ENCODE results near the gene SRA1. TPM values are rescaled to one million over a fixed set of nuclear protein-coding genes. Genes with fewer than 3 reads are reported as not detected.
"Not testable (repeated sequence)": the region's sequence is repeated elsewhere in the genome, so short reads cannot be mapped to it uniquely, and the experiment has no call there.

Gene SRA1
- total RNA-seq (10 to 100 TPM; 25.9 to 32.7 (median 28.2) TPM), polyA plus RNA-seq (31.1 TPM)
- long read RNA-seq, donor 1, transcript SRA1-201 (5 exons, 2,107 nt), result major isoform, 54 of 65 reads
- long read RNA-seq, donor 1, transcript SRA1-205 (4 exons, 1,466 nt), result minor isoform, 9 of 65 reads
- long read RNA-seq, donor 1, partial matches to known transcripts, result 0 of 65 reads
- long read RNA-seq, donor 1, other reads (novel, unspliced or antisense), result 2 of 65 reads
- long read RNA-seq, donor 2, transcript SRA1-201 (5 exons, 2,107 nt), result major isoform, 39 of 50 reads
- long read RNA-seq, donor 2, transcript SRA1-205 (4 exons, 1,466 nt), result minor isoform, 6 of 50 reads
- long read RNA-seq, donor 2, partial matches to known transcripts, result 1 of 50 reads
- long read RNA-seq, donor 2, other reads (novel, unspliced or antisense), result 4 of 50 reads
- long read RNA-seq, donor 3, transcript SRA1-201 (5 exons, 2,107 nt), result major isoform, 60 of 90 reads
- long read RNA-seq, donor 3, transcript SRA1-205 (4 exons, 1,466 nt), result minor isoform, 27 of 90 reads
- long read RNA-seq, donor 3, partial matches to known transcripts, result 0 of 90 reads
- long read RNA-seq, donor 3, other reads (novel, unspliced or antisense), result 3 of 90 reads
- long read RNA-seq, donor 4, transcript SRA1-201 (5 exons, 2,107 nt), result major isoform, 25 of 27 reads
- long read RNA-seq, donor 4, partial matches to known transcripts, result 0 of 27 reads
- long read RNA-seq, donor 4, other reads (novel, unspliced or antisense), result 2 of 27 reads

DNA sequence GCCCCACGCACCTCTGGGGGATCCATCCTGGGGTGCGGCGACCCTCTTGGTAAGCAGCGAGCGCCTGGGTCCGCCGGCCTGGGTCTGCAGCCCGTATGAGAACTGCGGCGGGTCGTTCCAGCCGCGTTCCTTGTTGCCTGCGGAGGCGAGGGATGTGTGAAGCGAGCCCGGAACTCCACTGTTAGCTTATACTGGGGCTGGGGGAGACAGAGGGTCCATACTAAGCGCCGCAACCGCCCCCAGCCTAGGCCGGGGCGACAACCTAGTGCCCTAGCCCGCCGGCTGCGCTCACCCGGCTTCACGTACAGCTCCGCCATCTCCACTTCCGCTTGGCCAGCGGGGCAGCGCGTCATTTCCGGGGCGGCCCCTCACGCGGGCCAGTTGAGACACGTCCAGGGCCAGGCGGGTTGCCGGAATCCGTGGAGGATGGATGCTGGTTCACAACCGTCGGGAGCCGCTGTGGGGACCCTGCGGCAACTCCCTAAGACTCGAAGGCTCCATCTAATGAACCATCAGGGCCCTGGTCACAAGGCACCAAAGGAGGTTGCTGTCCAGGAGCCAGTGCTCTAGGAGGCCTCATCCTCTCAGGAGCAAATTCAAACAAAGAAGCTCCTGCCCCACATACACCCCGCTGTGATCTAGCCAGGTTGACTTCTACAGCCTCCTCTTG, at the start of gene SRA1:
Gene SRA1 (minus strand): TSS at position 338 of the 670 bp plus-strand sequence. CDS start 21 bp downstream, at position 317.
- WGBS, result under 1% methylated on average over 46 of the region's 46 CpGs
- DNase-seq, result peak; percentile 93 to 97 (median 97)
- intact Hi-C loops (cut with DNase I), result loop anchor here in 2 of 4 donors (5.0 kb wide), 2 partner anchors 80 to 85 kb away; partner anchors contain the start of gene TMCO6 (in 1 of the 2)

DNA sequence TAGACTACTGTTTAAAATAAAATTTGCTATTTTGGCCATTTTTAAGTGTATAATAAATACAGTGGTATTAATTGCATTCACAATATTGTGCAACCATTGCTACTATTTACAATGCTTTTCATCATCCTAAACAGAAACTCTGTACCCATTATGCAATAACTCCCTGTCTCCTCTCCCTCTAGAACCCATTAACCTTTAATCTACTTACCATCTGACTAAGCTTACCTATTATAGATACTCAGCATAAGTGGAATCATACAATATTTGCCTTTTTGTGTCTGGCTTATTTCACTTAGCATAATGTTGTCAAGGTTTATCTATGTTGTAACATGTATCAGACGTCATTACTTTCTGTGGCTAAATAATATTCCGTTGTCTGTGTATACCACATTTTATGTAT, 49.8 kb upstream of the SRA1 start:
- Histone ChIP-seq H3K4me3 (ENCODE audit: low read length) (no peak overlapping the region), H3K27me3 (ENCODE audit: control insufficient read depth, insufficient read depth) (no peaks in the 10 kb centered on the region), H3K27ac (ENCODE audit: low read length) (no peak overlapping the region), H3K9me3 (ENCODE audit: control insufficient read depth, low read length) (no peaks in the 10 kb centered on the region), H3K4me1 (ENCODE audit: control insufficient read depth, insufficient read depth, low read length) (no peaks in the 10 kb centered on the region)
- 73% methylated on average over 2 of the region's 2 CpGs for WGBS
- no peak for ATAC-seq
- intact Hi-C loops (cut with DNase I), result no loop called here
- DNase-seq, result no peak

More for the DNA sequence above, at the start of gene SRA1:
- Histone ChIP-seq H3K27ac (ENCODE audit: low read length) (peak within 1 kb of the TSS; percentile 92), H3K27me3 (ENCODE audit: control insufficient read depth, insufficient read depth) (no peaks in the 10 kb centered on the region), H3K4me1 (ENCODE audit: control insufficient read depth, insufficient read depth, low read length) (peaks cover 8% of the 10 kb centered on the region), H3K4me3 (ENCODE audit: low read length) (peak within 1 kb of the TSS; percentile 83), H3K9me3 (ENCODE audit: control insufficient read depth, low read length) (no peaks in the 10 kb centered on the region)
- peak; percentile 96 for ATAC-seq

DNA sequence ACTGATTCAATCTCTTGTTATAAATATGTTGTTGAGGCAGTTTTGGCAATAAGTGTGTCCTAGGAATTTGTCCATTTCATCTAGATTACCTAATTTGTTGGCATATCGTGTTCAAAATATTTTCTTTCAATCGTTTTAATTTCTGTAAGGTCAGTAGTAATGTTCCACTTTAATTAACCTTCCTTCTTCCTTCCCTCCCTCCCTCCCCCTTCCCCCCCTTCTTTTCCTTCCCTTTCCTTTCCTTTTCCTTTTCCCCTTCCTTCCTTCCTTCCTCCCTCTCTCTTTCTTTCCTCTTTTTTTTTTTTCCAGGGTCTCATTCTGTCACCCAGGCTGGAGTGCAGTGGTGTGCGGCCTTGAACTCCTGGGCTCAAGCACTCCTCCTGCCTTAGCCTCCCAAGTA, 48.6 kb upstream of the SRA1 start:
- intact Hi-C loops (cut with DNase I), result no loop called here
- Histone ChIP-seq H3K4me1 (ENCODE audit: control insufficient read depth, insufficient read depth, low read length) (no peaks in the 10 kb centered on the region), H3K27me3 (ENCODE audit: control insufficient read depth, insufficient read depth) (no peaks in the 10 kb centered on the region), H3K27ac (ENCODE audit: low read length) (no peak overlapping the region), H3K4me3 (ENCODE audit: low read length) (no peak overlapping the region), H3K9me3 (ENCODE audit: control insufficient read depth, low read length) (no peaks in the 10 kb centered on the region)
- DNase-seq (no peak), ATAC-seq (no peak)
- 77% methylated on average over 3 of the region's 3 CpGs for WGBS

DNA sequence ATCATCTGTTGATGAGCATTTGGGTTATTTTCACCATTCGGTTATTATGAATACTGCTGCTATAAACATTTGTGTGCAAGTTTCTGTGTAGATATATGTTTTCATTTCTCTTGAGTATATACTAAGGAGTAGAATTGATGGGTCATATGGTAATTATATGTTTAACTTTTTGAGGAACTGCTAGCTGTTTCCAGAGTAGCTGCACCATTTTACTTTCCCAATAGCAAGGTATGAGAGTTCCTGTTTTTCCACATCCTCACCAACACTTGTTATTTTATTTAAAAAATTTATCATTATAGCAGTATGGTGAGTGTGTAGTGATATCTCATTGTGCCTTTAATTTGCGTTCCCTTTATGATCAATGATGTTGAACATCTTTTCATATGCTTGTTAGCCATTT, 46.5 kb upstream of the SRA1 start:
- ATAC-seq (no peak), DNase-seq (no peak)
- 94% methylated on average over 2 of the region's 2 CpGs for WGBS
- Histone ChIP-seq H3K9me3 (ENCODE audit: control insufficient read depth, low read length) (no peaks in the 10 kb centered on the region), H3K27me3 (ENCODE audit: control insufficient read depth, insufficient read depth) (no peaks in the 10 kb centered on the region), H3K27ac (ENCODE audit: low read length) (no peak overlapping the region), H3K4me3 (ENCODE audit: low read length) (no peak overlapping the region), H3K4me1 (ENCODE audit: control insufficient read depth, insufficient read depth, low read length) (no peaks in the 10 kb centered on the region)
- intact Hi-C loops (cut with DNase I), result no loop called here

GRCh38 chr5:140603446-140603698, 46.1 kb upstream of the SRA1 start:
- DNase-seq; H3K27ac ChIP-seq (ENCODE audit: low read length); H3K27me3 ChIP-seq (ENCODE audit: control insufficient read depth, insufficient read depth); ATAC-seq; H3K4me3 ChIP-seq (ENCODE audit: low read length); H3K9me3 ChIP-seq (ENCODE audit: control insufficient read depth, low read length); intact Hi-C loops (cut with DNase I); H3K4me1 ChIP-seq (ENCODE audit: control insufficient read depth, insufficient read depth, low read length): not testable (repeated sequence)
- WGBS, result 93% methylated on average over 4 of the region's 4 CpGs

- Histone ChIP-seq H3K27ac (ENCODE audit: low read length) (peak overlapping the region; percentile 13), H3K4me3 (ENCODE audit: low read length) (no peak overlapping the region), H3K9me3 (ENCODE audit: control insufficient read depth, low read length) (no peaks in the 10 kb centered on the region), H3K27me3 (ENCODE audit: control insufficient read depth, insufficient read depth) (no peaks in the 10 kb centered on the region), H3K4me1 (ENCODE audit: control insufficient read depth, insufficient read depth, low read length) (no peaks in the 10 kb centered on the region)
- no peak for DNase-seq
- ATAC-seq, result peak in 1 of 2 donors; percentile 57
- intact Hi-C loops (cut with DNase I), result no loop called here
- WGBS, result 70% methylated on average over 4 of the region's 4 CpGs
Measured at GRCh38 chr5:140602147-140602546, 44.9 kb upstream of the SRA1 start.

DNA sequence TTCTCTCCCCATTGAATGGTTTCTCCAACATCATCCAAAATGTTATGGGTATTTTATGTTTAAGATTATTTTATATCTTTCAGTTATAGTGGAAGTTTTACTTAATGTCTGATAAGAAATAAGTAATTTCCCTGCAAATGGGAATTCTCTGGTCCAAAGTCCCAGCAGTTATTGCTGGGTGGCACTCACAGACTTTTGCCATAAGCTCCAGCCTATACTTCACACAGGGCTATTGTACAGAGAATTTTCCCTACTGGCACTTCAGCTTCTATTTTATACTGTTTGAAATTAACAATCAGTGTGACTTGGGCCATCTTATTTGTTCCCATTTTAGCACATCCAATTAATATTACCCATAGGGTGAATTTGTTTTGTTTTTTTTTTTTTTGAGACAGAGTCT, 42.8 kb upstream of the SRA1 start:
- no peak for ATAC-seq

DNA sequence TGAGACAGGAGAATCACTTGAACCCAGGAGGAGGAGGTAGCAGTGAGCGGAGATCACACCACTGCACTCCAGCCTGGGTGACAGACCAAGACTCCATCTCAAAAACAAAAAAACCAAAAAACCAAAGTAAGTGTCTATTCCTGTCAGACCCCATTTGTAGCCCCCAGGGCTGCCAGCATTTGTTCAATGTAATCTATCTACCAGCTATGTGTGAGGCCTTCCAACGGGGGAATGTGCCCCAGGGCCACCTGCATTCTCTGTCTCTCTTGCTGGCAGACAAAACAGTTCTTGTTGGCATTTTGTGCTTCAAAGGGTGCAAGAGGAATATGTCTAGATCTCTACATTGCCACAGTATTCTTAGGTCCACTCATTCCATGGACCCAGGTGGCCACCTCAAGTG, 41.6 kb upstream of the SRA1 start:
- DNase-seq, result no peak
- no peaks in the 10 kb centered on the region for H3K9me3 ChIP-seq (ENCODE audit: control insufficient read depth, low read length)
- no peaks in the 10 kb centered on the region for H3K4me1 ChIP-seq (ENCODE audit: control insufficient read depth, insufficient read depth, low read length)
- ATAC-seq, result no peak
- intact Hi-C loops (cut with DNase I), result no loop called here
- no peak overlapping the region for H3K4me3 ChIP-seq (ENCODE audit: low read length)
- no peaks in the 10 kb centered on the region for H3K27me3 ChIP-seq (ENCODE audit: control insufficient read depth, insufficient read depth)
- H3K27ac ChIP-seq (ENCODE audit: low read length), result no peak overlapping the region
- 76% methylated on average over 2 of the region's 2 CpGs for WGBS

More for the DNA sequence above, 42.8 kb upstream of the SRA1 start:
- H3K27ac ChIP-seq (ENCODE audit: low read length), result no peak overlapping the region
- H3K4me1 ChIP-seq (ENCODE audit: control insufficient read depth, insufficient read depth, low read length), result no peaks in the 10 kb centered on the region
- intact Hi-C loops (cut with DNase I), result no loop called here
- no peak overlapping the region for H3K4me3 ChIP-seq (ENCODE audit: low read length)
- H3K9me3 ChIP-seq (ENCODE audit: control insufficient read depth, low read length), result no peaks in the 10 kb centered on the region
- no peaks in the 10 kb centered on the region for H3K27me3 ChIP-seq (ENCODE audit: control insufficient read depth, insufficient read depth)
- DNase-seq, result no peak

DNA sequence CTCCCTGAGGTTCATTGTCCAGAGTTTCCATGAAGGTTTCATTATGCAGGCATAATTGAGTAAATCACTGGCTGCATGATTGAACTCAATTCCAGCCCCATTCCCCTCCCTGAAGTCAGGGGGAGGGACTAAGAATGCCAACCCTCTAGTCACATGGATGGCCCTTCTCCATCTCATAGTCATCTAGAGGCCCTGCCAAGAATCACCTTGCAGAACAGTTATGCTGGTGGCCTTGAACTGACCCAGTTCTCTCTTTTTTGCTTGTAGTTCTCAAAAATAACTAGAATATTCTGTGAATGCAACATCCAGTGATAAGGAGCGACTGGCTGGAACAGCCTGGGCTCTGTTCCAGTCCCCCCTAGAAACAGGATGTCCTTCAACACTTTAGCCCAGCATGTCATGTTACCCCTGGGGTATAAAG, 39.1 kb upstream of the SRA1 start:
- Histone ChIP-seq H3K9me3 (ENCODE audit: control insufficient read depth, low read length) (no peaks in the 10 kb centered on the region), H3K27me3 (ENCODE audit: control insufficient read depth, insufficient read depth) (no peaks in the 10 kb centered on the region), H3K27ac (ENCODE audit: low read length) (peak overlapping the region; percentile 30), H3K4me1 (ENCODE audit: control insufficient read depth, insufficient read depth, low read length) (no peaks in the 10 kb centered on the region), H3K4me3 (ENCODE audit: low read length) (no peak overlapping the region)
- DNase-seq, result peak in 1 of 3 donors; percentile 58
- 12% methylated on average over 1 of the region's 1 CpG for WGBS
- peak; percentile 52 to 80 for ATAC-seq
- intact Hi-C loops (cut with DNase I), result no loop called here

DNA sequence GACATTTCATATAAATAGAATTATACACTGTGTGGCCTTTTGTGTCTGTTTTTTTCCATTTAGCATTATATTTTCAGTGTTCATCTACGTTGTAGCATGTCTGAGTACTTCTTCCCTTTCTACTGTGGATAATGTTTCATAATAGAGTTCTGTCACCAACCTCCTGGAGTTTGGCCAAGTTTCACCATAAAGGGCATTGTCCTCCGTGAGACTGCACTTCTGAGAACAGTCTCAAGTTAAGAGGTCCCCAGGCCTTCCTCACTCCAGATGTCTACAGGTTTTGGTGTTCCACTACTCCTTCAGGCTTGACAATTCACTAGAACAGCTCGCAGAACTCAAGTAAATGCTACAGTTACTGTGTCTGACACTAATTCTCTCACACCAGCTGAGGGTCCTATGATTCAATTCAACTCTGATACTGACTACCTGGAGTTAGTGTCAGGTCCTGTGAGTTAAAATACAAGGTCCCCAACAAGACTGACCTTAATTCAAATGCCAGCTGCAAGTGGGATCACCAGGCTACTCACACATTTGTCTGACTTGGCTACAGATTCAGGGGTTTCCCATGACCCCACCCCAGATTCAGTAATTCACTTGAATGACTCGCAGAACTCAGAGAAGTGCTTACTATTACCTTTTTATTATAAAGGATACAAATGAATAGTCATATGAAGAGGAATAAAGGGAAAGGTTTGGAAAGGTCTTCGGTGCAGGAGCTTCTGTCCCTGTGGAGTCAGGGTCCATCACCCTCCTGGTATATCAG, 38.4 kb upstream of the SRA1 start:
- Histone ChIP-seq H3K4me3 (ENCODE audit: low read length) (no peak overlapping the region), H3K27ac (ENCODE audit: low read length) (peak overlapping the region; percentile 19), H3K9me3 (ENCODE audit: control insufficient read depth, low read length) (no peaks in the 10 kb centered on the region), H3K4me1 (ENCODE audit: control insufficient read depth, insufficient read depth, low read length) (no peaks in the 10 kb centered on the region), H3K27me3 (ENCODE audit: control insufficient read depth, insufficient read depth) (no peaks in the 10 kb centered on the region)
- ATAC-seq (peak; percentile 45 to 63), DNase-seq (no peak)
- intact Hi-C loops (cut with DNase I), result no loop called here
- WGBS, result 62% methylated on average over 5 of the region's 5 CpGs
